Putamen (tissue), 1 donor: ENCODE results near the gene GAB2.

Source experiments
- DNase-seq: peaks from one replicate; pipeline ENCODE4 v3.0.0-alpha.2; 2016; ENCODE audit warnings: low spot score

The GAB2 gene

GRCh38 chr11:78220218-78221157 is 197.1 kb downstream of the GAB2 start:
- no peak for DNase-seq

GRCh38 chr11:78219493-78220217 is 198.0 kb downstream of the GAB2 start:
- no peak for DNase-seq

- no peak for DNase-seq
These were observed 198.7 kb downstream of the GAB2 start for GRCh38 chr11:78218707-78219492.

- no peak for DNase-seq
These were observed 199.7 kb downstream of the GAB2 start for GRCh38 chr11:78217650-78218541.

- DNase-seq, result no peak
These were observed 200.9 kb downstream of the GAB2 start for GRCh38 chr11:78216571-78217287.

DNA sequence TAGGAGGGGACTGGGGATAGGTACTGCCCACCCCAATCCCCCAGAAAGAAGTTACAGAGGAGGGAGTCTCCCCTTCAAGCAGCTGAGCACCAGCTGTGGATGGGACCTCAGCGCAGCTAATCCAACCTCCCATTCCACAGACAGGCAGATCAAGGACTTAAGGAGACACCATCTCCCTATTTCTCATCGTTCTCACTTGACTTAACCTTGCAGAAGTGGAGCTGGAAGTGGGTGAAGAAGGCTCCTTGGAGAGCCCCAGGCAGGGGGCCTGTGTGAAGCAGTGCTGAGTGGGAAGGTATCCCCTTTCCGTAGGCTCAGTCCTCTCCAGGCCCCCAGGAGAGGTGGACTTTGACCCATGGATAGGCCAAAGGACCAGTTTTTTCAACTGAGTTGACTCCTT is 201.6 kb downstream of the GAB2 start:
- no peak for DNase-seq

DNA sequence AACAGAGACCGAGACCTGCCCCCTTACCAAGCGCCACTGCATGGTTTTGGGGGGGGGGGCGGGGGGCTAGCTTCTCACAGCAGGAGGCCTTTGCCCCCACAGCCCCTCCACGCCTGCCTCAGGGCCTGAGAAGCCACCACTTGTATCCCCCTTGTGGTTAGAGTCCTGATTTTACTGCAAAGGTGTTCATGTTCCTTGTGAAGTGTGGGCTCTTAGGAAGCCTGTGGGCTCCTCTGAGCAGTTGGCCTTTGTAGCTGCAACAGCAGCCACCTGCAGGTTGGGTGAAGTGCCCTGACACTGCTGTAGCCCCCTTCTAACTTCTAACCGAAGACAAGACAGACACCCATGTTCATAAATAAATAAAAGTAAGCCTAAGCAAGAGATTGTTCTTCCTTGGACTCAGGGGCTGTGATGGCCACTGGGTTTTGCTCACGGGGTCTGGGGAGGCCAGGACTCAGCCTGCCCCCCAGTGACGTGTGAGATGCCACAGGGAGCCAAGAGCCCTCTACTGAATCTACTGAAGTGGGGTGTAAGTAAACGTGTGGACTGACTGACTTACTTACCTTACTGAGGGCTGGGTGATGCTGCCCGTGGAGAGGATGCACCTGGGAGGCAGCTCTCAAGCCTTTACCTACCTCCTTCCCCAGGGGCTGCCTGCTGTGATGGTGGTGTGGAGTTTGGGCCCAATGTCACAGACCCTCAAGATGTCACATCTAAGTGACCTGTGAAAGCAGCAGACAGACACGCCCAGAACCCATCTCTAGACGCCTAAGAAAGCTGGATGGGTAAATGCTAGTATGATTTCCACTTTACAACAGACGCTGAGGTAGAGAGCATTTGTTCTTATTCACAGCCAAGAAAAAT is 203.1 kb downstream of the GAB2 start:
- DNase-seq, result no peak

DNA sequence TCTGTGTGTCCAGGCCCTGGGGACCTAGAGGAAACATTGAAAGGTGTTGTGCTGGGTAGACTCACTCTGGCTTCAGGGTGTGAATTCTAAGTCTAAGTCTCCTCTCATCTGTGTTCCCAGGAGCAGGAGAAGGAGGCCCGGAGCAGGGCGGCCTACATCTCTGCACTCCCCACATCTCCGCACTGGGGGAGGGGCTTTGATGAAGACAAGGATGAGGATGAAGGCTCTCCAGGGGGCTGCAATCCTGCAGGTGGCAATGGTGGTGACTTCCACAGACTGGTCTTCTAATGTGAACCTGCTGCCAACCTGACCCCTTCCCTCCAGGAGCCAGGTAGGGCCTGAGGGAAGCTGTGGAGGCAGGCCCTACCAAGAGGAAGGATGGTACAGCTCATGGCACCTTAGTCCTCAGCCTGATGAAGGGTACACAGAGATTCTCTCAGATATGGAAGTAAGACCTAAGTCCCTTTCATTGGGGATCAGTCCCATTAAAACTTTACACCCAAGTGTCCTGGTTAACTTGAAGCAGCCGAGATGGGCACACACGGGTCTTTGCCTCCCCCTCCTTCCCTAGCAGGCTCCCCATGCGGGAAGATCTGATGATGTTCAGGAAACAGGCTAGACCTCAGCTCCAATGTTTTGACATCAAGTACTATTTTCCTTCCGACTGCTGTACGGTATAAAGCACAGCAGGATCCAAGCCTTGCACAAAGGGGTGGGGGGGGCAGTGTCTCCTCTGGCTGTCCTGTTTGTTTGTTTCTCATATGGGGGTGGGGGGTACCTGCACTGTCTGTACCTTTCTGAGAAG is 203.9 kb downstream of the GAB2 start:
- DNase-seq, result no peak

GRCh38 chr11:78212586-78213371 is 204.8 kb downstream of the GAB2 start:
- no peak for DNase-seq

- no peak for DNase-seq
These were observed 206.1 kb downstream of the GAB2 start for GRCh38 chr11:78211565-78211964.

- no peak for DNase-seq
These were observed 207.5 kb downstream of the GAB2 start for GRCh38 chr11:78210000-78210608.

- no peak for DNase-seq
These were observed 208.1 kb downstream of the GAB2 start for GRCh38 chr11:78209478-78209877.

- DNase-seq, result no peak
These were observed 209.1 kb downstream of the GAB2 start for GRCh38 chr11:78208257-78209165.

- DNase-seq, result no peak
These were observed 209.9 kb downstream of the GAB2 start for GRCh38 chr11:78207532-78208256.

DNA sequence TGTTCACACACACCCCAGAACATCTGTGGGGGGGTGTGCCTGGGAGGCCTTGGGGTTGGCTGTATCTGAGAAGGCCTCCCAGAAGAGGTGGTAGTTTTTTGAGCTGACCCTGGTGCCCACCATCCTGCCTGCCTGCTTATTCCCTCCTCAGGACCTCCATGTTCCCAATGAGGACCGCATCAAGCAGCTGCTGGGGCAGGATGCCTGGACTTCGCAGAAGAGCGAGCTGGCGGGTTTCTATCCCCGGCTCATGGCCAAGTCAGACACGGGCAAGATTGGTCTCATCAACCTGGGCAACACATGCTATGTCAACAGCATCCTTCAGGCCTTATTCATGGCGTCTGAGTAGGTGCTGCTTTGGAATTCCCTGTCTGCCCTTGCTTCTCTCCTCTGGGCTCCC is 211.9 kb downstream of the GAB2 start:
- DNase-seq, result no peak

- DNase-seq, result no peak
These were observed 212.4 kb downstream of the GAB2 start for GRCh38 chr11:78205256-78205655.
